GM21529 (cell line): ENCODE measurements around the gene RANBP10.
"Not testable (repeated sequence)": the region's sequence is repeated elsewhere in the genome, so short reads cannot be mapped to it uniquely, and the experiment has no call there.

Experiments
- ATAC-seq: cut with Tn5 transposase; IDR thresholded peaks from one replicate; pipeline ENCODE4 v1.9.1; 2021; ENCODE audit not compliant: unreplicated experiment

Gene RANBP10

DNA sequence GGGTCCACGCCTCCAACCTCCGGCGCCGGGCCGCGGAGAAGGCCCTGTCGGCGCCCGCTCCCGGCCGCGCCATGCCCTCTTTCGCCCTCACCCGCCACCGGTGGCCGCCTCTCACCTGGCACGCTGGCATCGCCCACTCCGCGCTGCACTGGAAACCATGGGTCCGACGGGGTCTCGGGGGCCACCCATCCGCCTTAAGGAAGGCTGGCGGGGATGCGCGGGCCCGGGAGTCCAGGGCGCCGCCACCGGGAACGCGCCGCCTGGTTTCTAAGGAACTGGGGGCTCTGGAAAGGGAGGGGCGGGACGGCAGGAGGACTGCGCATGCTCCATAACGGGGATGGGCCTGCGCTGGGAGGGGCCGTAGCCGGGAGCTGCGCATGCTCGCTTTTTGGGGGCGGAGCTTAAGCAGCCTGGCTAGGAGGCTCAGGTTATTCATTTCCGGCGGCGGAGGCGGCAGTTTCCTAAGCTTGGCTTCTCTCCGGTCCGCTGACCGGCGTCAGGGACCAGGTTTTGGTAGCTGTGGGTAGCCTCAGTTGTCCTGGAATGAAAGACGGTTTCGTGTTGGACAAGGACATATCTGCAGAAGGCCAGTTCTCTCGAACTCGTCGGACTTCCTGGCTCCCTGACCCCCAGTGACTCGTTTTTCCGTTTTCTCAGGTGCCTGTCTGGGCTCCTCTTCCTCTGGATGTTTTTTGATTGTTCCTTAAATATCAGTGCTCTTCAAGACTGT, 87.1 kb downstream of the RANBP10 start, which contains the start of gene GFOD2:
TSS of gene GFOD2 (minus strand) at position 269 of the 730 bp plus-strand sequence. CDS start 33,601 bp downstream, outside the sequence.
- peak; percentile 81 for ATAC-seq

DNA sequence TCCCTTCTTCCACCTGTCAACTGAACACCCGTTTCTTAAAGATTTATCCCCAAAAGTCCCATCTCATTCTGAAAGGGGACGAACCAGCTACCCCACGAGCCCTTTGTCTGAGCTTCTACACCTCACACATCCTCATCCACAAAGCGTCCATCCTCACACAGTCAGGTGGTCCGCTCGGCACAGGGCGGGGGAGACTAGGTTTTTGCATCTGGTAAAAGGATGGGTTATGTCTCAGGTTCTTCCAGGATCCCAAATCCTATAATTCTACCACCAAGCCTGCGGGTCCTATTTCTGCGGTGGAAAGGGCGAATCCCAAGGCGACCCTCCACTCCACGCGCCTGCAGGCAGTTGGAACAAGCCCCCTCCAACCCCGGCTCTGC, 87.7 kb downstream of the RANBP10 start:
- no peak for ATAC-seq

DNA sequence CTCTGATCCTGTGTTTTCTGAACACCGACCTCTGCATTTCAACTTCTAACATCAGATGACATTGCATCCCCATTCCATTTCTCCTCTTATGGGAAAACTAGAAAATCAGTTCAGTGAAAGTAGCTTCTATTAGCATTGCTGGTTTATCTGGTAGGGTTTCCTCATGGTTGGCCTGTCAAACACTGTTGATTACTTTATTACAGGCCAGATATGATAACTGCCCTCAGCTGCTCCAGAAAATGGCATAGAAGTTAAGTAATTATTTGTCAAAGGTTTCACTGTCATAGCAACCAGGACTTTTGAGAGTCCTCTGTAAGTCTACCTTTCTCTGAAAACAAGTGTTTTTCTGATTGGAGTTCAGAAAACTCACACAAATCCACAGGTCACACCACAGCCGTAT, 90.3 kb downstream of the RANBP10 start:
- ATAC-seq: no peak

DNA sequence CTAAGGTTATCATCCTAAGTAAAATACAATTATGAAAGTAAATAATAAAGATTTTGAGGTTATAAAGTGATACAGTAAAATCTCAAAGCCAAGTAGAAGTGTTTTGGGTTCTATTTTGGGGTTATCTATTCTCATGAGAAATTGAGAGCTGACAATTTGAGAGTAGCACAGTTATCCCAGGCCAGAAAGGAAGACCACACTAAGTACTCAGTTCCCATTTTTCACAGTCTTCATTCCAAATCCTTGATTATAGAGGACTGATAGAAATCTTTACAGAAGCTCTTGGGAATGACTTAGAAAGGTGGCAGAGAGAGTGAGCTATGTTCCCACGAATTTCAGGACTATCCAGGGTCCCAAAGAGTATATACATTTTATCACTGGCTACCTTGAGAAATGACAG, 91.8 kb downstream of the RANBP10 start:
- no peak for ATAC-seq

DNA sequence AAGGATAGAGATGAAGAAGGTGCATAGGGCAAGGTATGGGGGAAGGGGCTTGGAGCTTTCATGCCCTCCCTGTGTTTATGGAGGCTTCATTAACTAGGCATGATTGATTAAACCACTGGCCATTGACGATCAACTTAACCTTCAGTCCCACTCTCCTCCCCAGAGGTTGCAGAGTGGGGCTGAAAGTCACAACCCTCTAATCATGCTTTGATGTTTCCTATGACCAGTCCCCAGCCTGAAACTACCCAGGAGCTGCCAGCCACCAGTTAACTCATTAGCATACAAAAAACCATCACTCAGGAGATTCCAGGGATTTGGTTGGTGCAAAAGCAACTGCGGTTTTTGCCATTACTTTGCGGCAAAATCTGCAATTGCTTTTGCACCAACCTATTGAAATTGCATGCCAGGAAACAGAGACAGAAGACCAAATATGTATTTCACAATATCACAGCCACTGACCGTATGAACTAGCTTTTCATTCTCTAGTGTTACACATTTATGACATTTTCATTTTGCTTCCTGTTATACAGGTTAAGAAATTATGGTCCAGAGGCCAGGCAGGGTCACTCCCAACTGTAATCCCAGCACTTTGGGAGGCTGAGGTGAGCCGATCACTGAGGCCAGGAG, 92.6 kb downstream of the RANBP10 start:
- no peak for ATAC-seq

DNA sequence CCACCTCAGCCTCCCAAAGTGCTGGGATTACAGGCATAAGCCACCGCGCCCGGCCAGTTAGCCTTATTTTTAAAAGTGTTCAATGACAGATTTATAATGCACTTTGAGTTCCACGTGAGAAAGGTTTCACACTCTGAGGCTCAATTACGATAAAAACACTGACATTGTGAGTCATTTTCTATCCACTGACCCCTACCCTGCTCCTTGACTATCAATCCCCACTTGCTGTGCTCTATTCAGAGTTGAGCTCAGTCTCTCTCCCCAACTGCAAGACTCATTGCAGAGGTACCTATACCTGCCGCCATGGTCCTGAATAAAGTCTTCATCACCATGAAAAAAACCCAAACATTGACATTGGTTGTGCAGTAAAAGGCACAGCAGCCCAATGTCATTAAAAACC, 95.8 kb downstream of the RANBP10 start:
- no peak for ATAC-seq

DNA sequence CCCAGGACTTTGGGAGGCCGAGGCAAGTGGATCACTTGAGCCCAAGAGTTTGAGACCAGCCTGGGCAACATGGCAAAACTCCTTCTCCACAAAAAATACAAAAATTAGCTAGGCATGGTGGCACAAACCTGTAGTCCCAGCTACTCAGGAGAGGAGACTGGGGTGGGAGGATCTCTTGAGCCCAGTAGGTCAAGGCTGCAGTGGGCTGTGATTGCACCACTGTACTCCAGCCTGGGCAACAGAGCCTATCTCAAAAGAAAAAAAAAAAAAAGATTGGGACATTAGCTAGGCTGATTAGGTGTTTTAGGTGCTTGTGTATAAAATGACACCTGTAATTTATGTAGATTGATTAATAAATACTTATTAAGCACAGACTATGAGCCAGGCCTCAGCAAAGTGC, 97.3 kb downstream of the RANBP10 start:
- ATAC-seq: no peak

DNA sequence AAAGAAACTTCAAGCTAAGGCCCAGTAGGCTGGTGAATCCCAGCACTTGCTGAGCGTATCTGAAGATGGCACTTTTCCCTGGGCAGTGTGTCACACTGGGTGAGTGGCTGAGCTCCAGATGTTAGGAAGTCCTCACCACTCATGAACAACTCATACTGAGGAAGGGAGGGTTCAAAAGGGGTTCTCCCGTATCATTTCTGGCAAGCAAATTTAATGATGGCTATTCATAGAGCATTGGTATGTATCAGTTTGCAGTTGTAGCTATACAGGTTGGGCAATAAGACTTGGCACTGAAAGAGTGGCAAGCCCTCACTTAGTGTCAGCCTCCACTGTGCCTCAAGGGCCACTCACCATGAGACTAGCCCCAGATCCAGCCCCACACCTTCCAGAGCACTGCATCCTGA, 98.0 kb downstream of the RANBP10 start:
- no peak for ATAC-seq

DNA sequence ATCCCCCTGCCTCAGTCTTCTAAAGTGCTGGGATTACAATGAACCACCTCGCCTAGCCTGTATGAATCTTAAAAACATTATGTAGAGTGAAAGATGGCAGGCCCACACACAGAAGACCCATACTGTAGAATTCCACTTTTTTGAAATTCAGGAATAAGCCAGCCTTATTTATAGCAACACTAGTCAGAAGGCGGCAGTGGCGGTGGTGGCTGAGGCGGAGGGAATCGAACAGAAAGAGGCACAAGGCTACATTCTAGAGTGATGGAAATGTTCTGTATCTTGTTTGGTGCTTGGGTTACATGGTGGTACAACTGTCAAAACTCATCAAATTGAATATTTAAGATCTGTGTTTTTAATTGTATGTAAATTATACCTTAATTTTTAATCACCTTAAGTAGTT, 98.6 kb downstream of the RANBP10 start:
- ATAC-seq: no peak

DNA sequence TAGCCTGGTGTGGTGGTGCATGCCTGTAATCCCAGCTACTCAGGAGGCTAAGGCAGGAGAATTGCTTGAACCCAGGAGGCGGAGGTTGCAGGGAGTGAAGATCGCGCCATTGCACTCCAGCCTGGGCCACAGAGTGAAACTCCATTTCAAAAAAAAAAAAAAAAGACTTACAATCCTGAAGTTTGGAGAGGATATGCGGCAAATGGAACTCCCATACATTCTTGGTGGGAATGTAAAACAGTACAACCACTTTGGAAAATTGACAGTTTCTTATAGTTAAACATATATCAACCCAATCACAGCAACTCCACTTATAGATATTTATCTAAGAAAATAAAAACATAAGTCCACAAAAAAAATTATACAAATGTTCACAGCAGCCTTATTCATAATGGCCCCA, 99.2 kb downstream of the RANBP10 start:
- no peak for ATAC-seq

DNA sequence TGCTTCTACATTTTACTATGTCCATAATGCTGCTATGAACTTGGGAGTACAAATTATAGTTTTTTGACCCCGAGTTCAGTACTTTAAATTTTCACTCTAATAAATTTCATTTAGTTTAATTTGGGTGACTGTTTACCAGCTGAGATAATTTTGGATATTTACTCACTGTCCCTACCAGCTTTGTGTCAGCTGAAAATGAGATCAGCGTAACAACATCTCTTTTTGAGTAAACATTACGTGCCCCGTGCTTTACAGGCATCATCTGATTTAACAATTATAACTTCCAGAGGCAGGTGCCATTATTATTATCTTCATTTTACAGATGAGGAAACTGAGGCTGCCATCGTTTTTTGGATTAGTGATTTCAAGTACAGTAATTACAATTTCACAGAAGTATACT, 102.2 kb downstream of the RANBP10 start:
- ATAC-seq: no peak

DNA sequence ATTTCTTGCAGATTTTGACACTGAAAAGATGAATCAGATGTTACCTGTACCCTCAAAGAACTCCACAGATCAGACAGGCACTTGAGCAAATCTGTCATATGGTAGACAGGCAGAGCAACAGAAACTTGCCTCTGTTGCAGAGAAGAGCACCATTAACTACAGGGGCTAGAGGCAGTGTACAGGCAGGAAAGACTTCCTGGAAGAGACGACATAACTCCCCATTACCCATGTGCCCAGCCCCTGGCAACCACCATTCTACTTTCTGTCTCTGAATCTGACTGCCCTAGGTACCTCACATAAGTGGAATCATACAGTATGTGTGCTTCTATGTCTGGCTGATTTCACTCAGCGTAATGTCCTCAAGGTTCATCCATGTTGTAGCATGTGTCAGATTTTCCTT, 102.7 kb downstream of the RANBP10 start:
- no peak for ATAC-seq

DNA sequence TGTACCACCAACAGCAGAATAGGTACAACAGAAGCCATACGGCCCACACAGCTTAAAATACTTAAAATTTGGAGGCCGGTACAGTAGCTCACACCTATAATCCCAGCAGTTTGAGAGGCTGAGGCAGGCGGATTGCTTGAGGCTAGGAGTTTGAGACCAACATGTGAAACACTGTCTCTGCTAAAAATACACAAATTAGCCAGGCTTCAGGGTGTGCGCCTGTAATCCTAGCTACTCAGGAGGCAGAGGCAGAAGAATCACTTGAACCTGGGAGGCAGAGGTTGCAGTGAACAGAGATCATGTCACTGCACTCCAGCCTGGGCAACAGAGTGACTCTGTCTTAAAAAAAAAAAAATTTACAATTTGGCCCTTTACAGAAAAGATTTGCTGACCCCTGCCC, 104.2 kb downstream of the RANBP10 start:
- no peak for ATAC-seq

DNA sequence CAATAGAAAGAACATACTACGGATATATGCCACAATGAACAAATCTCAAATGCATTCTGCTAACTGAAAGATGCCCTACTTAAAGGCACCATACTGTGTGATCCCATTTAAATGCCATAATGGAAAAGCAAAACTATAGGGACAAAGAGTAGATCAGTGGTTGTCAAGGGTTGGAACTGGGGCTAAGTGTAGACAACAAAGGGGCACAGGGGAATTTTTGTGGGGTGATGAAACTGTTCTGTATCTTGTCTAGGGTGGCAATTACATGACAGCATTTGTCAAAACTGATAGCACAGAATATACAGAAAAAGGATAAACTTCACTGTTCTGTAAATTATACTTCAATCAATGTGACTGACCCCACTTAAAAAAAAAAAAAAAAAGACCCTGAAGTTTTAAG, 104.9 kb downstream of the RANBP10 start:
- no peak for ATAC-seq

DNA sequence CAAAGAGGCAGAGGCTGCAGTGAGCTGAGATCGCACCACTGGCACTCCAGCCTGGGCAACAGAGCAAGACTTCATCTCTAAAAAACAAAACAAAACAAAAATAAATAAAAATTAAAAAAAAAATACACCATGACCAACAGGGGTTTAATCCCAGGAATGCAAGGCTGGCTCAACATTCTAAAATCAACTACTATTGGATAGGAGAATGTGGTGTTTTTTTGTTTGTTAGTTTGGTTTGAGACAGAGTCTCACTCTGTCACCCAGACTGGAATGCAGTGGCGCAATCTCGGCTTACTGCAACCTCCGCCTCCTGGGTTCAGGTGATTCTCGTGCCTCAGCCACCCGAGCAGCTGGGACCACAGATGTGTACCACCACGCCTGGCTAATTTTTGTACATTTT, 107.1 kb downstream of the RANBP10 start:
- no peak for ATAC-seq

DNA sequence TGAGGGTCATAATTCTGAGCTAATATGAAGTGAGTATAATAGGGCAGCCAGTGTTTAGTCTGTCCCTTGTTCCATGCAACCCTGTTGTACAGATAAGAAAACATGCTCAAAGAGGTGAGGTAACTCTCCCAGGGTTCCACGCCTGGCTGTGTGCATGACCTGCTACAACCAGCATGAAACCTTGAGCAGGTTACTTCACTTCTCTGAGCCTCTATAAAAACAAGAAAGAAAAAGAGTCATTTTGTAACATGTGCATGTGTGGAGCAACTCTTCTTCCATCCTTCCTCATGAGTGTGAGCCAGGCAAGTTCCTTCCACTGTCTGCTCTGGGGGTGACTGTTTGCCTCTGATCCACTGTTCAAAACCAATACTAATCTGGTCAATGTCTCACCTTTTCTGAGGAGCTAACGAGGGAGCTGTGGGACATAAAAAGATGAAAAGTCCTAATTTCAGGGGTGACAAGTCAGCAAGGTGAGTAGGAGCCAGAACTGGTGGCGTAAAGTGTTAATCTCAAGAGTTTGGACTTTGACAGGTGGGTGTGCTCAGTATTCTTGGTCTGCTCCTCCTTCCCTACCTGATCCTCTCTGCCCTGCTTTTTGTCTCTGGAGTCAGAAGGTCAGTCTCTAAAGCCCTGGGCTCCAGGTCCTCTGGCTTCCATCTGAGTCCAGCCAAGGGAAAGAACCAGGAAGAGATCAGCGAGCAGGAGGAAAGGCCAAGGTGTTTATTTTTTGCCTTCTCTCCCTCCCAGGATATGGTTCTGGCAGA, 108.8 kb downstream of the RANBP10 start:
- no peak for ATAC-seq

DNA sequence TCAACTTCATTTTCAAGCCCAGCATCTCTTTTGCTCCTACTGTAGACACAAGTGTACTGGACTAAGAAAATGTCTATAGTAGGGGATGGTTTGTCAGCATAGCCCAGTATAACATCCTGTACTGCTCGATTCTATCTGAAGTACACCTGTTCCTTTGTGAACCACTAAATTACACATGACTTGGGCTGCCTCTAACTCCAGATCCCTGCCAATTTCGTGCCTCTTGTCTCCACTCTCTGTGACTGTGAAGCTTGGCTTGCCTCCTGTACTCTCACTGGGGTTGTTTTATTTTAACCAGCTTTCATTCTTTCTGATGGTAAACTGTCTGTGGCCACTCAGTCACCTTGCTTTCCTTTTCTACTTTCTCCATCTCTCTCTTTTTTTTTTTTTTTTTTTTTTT, 111.7 kb downstream of the RANBP10 start:
- no peak for ATAC-seq

DNA sequence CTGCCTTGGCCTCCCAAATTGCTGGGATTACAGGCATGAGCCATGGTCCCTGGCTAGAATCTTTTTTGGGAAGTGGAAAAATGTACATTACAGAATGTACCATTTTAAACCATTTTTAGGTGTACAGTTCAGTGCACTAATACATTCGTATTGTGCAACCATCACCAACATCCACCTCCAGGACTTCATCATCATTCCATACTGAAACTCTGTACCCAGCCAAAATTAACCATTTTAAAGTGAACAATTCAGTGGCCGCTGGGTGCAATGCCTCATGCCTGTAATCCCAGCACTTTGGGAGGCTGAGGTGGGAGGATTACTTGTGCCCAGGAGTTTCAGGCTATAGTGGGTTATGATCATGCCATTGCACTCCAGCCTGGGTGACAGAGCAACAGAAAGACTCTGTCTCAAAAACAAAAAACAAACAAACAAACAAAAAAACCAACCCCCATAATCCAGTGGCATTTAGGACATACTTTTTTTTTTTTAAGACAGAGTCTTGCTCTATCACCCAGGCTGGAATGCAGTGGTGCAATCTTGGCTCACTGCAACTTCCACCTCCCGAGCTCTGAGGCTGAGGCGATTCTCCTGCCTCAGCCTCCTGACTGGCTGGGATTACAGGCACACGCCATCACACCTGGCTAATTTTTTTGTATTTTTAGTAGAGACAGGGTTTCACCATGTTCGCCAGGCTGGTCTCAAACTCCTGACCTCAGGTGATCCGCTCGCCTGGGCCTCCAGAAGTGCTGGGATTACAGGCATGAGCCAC, 112.7 kb downstream of the RANBP10 start:
- ATAC-seq: not testable (repeated sequence)

DNA sequence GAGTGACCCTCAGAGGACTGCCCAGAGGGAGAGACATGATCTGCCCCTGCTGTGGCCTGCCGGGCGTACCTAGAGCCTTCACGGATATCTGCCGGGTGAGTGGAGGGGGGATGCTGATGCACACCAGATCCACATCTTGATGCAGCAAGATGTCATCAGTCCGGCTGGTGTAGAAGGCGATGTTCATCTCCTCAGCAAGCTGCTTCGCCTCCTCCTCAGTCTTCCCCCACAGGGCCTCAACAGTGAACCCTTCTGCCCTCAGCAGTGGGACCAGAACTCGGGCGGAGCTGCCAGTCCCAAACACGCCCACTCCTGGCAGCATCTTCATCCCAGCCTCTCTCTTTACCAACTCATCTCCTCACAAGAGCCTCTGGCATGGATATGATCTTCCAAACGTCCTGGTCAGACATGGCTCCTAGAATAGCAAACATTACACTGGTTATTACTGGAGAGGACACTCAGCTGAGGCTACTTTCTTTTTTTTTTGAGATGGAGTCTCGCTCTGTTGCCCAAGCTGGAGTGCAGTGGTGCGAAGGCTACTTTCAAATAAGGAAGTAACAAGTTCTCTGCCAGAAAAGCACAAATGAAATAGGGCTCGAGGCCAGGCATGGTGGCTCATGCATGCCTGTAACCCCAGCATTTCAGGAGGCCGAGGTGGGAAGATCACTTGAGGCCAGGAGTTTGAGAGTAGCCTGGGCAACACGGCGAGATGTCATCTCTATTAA, 120.8 kb downstream of the RANBP10 start:
- no peak for ATAC-seq

DNA sequence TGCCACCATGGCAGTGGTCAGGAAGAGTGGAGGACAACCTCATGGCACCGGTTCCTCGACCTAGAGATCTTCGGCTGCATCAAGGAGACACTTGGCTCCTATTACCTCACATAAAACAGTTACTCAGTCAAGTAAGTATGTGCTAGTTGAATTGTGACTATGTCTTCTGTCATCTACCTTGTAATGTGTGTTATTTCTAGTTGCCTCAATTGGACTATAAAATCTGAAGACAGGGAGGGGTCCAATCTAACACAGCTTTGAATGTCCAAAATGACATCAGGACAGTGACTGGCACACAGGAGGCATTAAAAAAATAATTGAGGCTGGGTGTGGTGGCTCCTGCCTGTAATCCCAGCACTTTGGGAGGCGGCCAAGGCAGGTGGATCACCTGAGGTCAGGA, 122.6 kb downstream of the RANBP10 start:
- ATAC-seq: no peak
